IPS-11a (cell line): ENCODE results near the gene PDE3B.

Experiments used
- H3K4me3 ChIP-seq: one replicate; pipeline ENCODE4 v1.5.1; 2013; ENCODE audit warnings: low read depth, low read length, control low read depth

PDE3B gene

GRCh38 chr11:14908214-14908880 is 264.7 kb downstream of the PDE3B start:
- H3K4me3 ChIP-seq: no peak overlapping the region

DNA sequence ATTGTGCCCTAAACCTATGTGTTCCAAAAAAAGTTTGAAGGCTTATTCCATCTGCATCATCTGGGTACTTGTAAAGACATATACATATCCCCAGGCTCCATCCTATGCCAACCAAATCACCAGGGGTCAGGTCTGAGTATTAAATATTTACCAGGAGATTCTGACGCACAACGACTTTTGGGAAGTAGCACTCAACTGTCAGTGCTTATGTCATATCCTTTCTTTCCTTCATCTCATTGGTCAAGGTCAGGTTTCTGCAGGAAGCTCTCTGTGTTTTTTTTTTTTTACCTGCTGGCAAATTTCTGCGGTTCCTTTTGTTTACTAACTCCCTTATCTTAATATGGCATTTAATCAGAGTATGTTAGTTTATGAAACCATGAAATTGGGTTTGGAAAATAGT is 270.9 kb downstream of the PDE3B start:
- no peak overlapping the region for H3K4me3 ChIP-seq

DNA sequence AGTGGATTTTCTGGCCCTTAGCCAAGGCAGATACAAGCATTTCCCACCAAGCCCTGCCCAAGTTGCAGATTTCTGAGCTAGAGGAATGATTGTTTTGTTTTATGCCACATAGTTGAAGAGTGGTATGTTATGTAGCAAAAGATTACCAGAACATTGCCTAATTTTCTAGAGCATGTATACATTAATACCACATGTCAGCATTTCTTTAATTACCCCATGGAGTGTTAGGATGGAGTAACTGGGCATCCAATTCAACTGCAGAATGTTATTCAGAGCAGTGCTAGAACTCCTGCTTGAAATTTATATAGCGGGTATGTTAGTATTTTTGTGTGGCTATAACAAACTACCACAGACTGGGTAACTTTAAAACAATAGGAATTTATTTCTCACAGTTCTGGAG is 272.8 kb downstream of the PDE3B start:
- no peak overlapping the region for H3K4me3 ChIP-seq
